ENCODE measurements around the gene RSRC1. TPM values are rescaled to one million over a fixed set of nuclear protein-coding genes. Genes with fewer than 3 reads are reported as not detected.

RSRC1 gene
- total RNA-seq, 1 experiment from 2014 or later: 49.4 TPM

- H3K27ac ChIP-seq (ENCODE audit: low read length): no peak overlapping the region
- intact Hi-C loops (cut with micrococcal nuclease; ENCODE audit: unreplicated experiment) (loop anchor here (10.0 kb wide), 2 partner anchors 438 to 472 kb away; no protein-coding TSS in a partner anchor), in situ Hi-C loops (cut with HindIII; ENCODE audit: low pct_unique_long_range_greater_than_20kb, low sequenced_read_pairs) (no loop called here)
- H3K4me3 ChIP-seq (ENCODE audit: low read depth in 2 of 2, low read length in 2 of 2): no peak overlapping the region
- H3K36me3 ChIP-seq (ENCODE audit: control insufficient read depth, insufficient read depth, low read length): no peaks in the 10 kb centered on the region
- ChIA-PET CTCF (no interaction called here), POLR2A (no interaction called here)
- TF ChIP-seq TCF7L2 (IDR thresholded peaks at IDR 0.05; ENCODE audit: low read depth, low read length): no peak
- no TSS peak for BruUV-seq (replicated peaks)
- no peaks in the 10 kb centered on the region for H3K9me3 ChIP-seq (ENCODE audit: control insufficient read depth, insufficient read depth, low read depth, low read length)
- DNase-seq (ENCODE audit: low read depth, low spot score) (no peak), ATAC-seq (no peak)
- H3K4me1 ChIP-seq (ENCODE audit: control insufficient read depth, insufficient read depth, low read length): no peaks in the 10 kb centered on the region
- H3K27me3 ChIP-seq (ENCODE audit: control insufficient read depth, insufficient read depth, low read length): peaks cover 17% of the 10 kb centered on the region
Observed at GRCh38 chr3:158086776-158087175, 23.1 kb upstream of the RSRC1 start.

GRCh38 chr3:158091531-158091930 is 18.4 kb upstream of the RSRC1 start:
- DNase-seq (ENCODE audit: low read depth, low spot score): no peak
- intact Hi-C loops (cut with micrococcal nuclease; ENCODE audit: unreplicated experiment) (no loop called here), in situ Hi-C loops (cut with HindIII; ENCODE audit: low pct_unique_long_range_greater_than_20kb, low sequenced_read_pairs) (no loop called here)
- no peak for ATAC-seq
- POLR2A ChIA-PET: no interaction called here
- no TSS peak for BruUV-seq (replicated peaks)
- Histone ChIP-seq H3K36me3 (ENCODE audit: control insufficient read depth, insufficient read depth, low read length) (no peaks in the 10 kb centered on the region), H3K4me3 (ENCODE audit: low read depth in 2 of 2, low read length in 2 of 2) (no peak overlapping the region), H3K9me3 (ENCODE audit: control insufficient read depth, insufficient read depth, low read depth, low read length) (no peaks in the 10 kb centered on the region), H3K27me3 (ENCODE audit: control insufficient read depth, insufficient read depth, low read length) (peaks cover 10% of the 10 kb centered on the region), H3K4me1 (ENCODE audit: control insufficient read depth, insufficient read depth, low read length) (no peaks in the 10 kb centered on the region), H3K27ac (ENCODE audit: low read length) (no peak overlapping the region)
- TF ChIP-seq TCF7L2 (IDR thresholded peaks at IDR 0.05; ENCODE audit: low read depth, low read length) (no peak), CTCF (IDR thresholded peaks at IDR 0.05) (peak; percentile 50)
- CTCF ChIA-PET: no interaction called here

- ChIA-PET POLR2A (no interaction called here), CTCF (no interaction called here)
- Histone ChIP-seq H3K27ac (ENCODE audit: low read length) (no peak overlapping the region), H3K27me3 (ENCODE audit: control insufficient read depth, insufficient read depth, low read length) (peaks cover 5% of the 10 kb centered on the region), H3K9me3 (ENCODE audit: control insufficient read depth, insufficient read depth, low read depth, low read length) (no peaks in the 10 kb centered on the region), H3K4me3 (ENCODE audit: low read depth in 2 of 2, low read length in 2 of 2) (no peak overlapping the region), H3K36me3 (ENCODE audit: control insufficient read depth, insufficient read depth, low read length) (no peaks in the 10 kb centered on the region), H3K4me1 (ENCODE audit: control insufficient read depth, insufficient read depth, low read length) (peaks cover 7% of the 10 kb centered on the region; the same call in 1 of the 2 replicates)
- no peak for TF ChIP-seq TCF7L2 (IDR thresholded peaks at IDR 0.05; ENCODE audit: low read depth, low read length)
- TF ChIP-seq CTCF (IDR thresholded peaks at IDR 0.05): no peak
- no peak for TF ChIP-seq POLR2AphosphoS5 (IDR thresholded peaks at IDR 0.05; ENCODE audit: low read depth, low read length)
- TF ChIP-seq REST (IDR thresholded peaks at IDR 0.05; ENCODE audit: insufficient read depth in 1 of 2, low read depth in 2 of 2, low read length in 1 of 2): no peak
- no peak for TF ChIP-seq SIN3A (IDR thresholded peaks at IDR 0.05; ENCODE audit: borderline replicate concordance, insufficient read depth, low read depth, low read length)
- no peak for DNase-seq (ENCODE audit: low read depth, low spot score)
- no TSS peak for BruUV-seq (replicated peaks)
- ATAC-seq: no peak
- in situ Hi-C loops (cut with HindIII; ENCODE audit: low pct_unique_long_range_greater_than_20kb, low sequenced_read_pairs) (no loop called here), intact Hi-C loops (cut with micrococcal nuclease; ENCODE audit: unreplicated experiment) (no loop called here)
Observed at GRCh38 chr3:158093526-158093925, 16.4 kb upstream of the RSRC1 start.
